ENCODE results near the gene ITGA2. TPM values are rescaled to one million over a fixed set of nuclear protein-coding genes. Genes with fewer than 3 reads are reported as not detected.
A peak's percentile ranks its signal among the peaks of the same experiment; 100 is the strongest.
"Not testable (repeated sequence)": the region's sequence is repeated elsewhere in the genome, so short reads cannot be mapped to it uniquely, and the experiment has no call there.

ITGA2 gene
- 23.4 and 29.0 TPM in 2 replicates for total RNA-seq (2014; rRNA removed; shearing (Covaris generic))

DNA sequence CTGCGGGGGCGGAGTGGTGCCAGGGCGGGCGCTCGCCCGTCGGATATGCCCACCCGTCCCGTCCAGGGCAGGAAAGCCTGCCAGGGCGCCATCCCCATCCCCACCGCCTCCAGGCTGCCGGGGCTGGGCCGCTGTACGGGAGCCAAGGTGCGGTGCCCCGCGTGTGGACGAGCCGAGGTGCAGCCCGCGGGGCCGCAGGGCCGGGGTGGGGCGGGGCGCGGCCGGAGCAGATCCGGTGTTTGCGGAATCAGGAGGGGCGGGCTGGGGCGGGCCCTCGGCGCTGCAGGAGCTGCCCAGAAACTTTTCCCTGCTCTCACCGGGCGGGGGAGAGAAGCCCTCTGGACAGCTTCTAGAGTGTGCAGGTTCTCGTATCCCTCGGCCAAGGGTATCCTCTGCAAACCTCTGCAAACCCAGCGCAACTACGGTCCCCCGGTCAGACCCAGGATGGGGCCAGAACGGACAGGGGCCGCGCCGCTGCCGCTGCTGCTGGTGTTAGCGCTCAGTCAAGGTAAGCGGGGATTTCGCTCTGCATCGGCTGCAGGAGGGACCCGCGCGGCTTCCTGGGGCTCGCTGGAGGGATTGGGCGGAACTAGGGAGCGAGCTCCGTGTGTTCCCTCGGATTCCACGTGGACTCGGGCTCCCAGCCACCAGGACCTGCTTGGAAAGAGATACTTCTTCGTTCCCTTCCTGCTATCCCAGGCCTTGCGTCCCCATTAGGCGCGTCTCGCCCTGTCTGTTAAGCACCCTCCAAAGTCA is at the start of gene ITGA2:
Gene ITGA2 (plus strand): TSS at position 328 of the 756 bp plus-strand sequence. CDS start 117 bp downstream, at position 445.
- peak; percentile 42 for DNase-seq (ENCODE audit: low spot score)

DNA sequence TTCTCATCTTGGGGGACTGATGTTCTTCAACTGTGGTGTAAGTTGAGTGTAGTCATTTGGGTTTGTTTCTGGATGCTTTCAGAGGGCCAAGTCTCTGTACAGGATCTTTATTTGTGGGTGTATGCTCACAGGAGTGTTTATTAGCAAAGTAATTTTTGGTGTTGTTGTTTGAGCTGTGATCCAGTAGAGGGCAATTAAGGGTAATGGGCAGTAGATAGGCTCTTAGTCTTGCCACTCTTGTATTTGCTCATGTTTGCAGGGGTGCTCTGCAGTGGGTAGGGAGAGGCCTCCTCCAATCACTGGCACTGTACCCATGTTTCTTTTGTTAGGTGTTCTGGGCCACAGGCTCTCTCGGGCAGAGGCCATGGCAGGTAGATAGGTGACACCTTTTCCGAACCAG is 45.9 kb upstream of the ITGA2 start:
- DNase-seq (ENCODE audit: low spot score): peak; percentile 18

DNA sequence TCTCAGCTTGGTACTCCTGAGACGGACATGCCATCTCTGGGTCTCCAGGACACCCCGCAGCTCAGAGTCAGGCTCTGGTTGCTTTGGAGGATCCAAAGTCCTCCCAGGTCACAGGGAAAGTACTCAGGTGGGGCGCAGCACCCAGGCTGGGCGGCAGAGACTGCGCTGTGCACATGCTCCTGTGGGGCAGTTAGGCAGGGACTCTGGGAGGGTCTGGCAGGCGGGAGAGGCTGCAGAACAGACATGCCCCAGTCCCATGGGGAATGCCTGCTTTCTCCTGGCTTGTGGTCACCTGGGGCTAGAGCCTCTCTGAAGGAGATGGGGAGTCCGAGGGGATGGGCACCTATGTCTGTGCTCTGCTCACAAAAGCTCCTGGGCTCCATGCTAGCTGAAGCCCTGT is 45.3 kb upstream of the ITGA2 start:
- no peak for DNase-seq (ENCODE audit: low spot score)

DNA sequence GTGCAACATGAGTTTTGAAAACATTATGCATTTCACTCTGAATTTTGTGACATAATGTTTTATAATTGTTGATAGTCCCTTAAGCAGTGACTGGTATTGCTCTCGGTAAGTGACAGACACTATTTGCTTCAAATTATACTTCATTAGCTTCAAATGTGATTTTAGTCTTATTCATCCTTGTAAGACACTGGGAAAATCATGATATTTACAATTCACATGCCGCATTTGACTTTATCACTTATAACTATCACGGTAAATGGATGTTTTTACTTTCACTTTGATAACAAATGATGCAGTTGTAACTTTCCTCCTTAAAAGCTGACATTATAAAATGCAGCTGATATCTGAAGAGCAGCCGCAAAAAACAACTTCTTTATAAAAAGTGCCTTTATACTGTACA is 44.1 kb upstream of the ITGA2 start:
- DNase-seq (ENCODE audit: low spot score): no peak

DNA sequence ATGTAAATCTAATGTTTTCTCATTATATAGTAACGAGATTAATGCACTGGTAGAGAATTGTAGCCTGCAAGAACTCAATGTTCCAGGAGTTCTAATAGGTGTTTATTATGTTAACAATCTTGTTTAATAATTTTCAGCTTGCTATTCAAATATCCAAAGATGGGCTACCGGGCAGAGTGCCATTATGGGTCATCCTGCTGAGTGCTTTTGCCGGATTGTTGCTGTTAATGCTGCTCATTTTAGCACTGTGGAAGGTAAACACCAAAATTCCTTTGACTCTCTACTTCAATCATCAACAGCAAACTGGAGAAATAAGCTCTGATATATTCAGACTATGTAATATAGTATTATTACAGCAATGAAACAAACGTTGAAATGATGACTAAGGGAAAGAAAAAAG is 41.9 kb upstream of the ITGA2 start:
- DNase-seq (ENCODE audit: low spot score): no peak

DNA sequence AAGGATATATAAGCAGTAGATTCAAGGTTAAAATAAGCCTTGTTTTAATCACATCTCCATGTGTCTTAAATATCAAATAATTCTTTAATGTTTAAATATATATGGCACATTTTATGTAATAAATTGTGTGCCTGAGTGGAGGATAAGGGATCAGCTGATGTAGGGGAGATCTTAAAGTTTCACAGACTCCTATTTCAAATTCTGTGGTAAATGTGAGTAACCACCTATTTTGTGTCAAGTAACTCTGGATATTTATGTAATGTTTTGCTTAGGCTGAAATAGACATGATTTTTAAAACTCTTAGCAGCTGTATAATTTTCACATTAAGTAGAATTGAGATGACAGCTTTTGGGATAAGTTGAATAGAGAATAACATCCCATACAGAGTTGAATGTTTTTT is 41.3 kb upstream of the ITGA2 start:
- DNase-seq (ENCODE audit: low spot score): no peak

DNA sequence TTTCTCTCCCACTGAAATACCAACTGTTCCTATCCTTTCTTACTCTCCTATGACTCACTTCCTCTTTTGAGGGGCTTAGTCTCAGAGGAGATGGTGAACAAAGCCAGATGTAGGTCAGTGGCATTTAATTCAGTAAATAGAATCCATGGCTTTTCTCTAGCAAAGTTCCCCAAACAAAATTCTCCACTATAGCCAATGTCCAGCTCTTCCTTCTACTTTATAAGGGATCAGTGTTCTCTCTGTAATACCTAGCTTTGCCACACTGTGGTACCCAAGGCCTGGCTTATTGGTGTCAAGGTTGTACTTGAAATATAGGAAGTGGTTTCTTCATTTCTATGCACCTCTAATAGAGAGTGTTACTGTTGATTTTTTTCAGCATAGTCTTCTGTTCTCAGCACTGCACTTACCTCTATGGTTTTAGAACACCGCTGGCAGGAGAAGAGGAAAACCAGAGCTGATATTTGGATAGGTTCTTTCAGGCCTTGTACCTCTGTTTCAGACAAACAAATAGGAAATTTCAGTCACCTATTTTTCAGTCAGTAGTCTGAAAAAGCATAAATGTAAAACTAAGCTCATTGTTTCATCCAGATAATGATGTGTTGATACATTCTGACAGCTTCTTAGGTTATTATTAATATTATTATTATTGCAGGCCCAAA is 40.6 kb upstream of the ITGA2 start:
- peak; percentile 86 for DNase-seq (ENCODE audit: low spot score)

DNA sequence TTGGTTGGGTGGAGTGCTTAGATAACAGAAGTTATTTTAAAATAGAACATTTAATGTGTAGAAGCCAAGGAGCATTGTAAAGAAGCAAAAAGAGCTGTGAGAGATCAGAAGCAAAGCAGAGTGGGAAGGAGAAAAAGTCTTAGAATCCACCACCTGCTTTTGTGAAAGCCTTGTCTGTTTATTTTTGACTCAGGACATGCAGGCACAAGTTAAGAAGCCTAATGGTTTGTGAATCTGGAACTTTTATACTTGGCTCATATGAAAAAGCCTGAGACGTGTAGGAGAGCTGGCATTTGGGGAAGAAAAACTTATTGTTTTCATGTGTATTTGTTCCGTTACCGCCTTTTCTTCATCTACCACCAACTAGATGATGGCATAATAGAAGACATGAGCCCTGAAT is 38.5 kb upstream of the ITGA2 start:
- no peak for DNase-seq (ENCODE audit: low spot score)

DNA sequence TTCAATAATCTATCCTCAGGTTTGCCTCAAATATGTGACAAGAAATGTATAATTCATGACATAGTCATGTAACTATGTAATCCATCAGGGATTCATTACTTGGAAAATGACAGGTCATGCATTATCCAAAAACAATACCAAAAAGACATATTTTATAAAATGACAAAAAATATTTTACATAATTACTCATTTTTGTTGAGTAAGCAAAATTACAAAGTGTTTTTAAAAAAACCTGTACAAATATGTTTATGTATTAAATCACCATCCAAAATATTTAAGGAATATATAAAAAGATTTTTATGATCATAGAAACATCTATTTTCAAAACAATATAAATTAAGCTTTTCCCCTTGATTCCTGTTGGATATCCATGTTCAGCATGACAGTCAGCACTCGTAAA is 36.7 kb upstream of the ITGA2 start:
- DNase-seq (ENCODE audit: low spot score): no peak

DNA sequence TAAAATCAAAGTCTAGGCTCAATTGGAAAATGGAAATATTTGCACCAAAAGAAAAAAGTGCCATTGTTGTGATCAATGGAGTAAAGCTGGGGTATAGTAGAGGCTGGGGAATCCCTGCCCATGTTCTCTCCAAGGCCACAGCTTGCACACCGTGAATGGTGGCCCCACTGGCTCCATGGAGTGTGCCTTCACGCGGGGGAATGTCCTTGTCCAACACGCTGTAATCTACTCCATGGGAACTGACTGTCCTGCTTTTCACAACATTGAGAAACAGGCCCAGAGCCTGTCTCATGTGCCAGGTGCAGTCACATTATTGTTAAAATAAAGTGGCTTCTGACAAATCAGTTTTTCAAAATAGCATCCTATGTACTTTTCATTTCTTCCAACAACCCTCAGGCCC is 33.1 kb upstream of the ITGA2 start:
- DNase-seq (ENCODE audit: low spot score): no peak

DNA sequence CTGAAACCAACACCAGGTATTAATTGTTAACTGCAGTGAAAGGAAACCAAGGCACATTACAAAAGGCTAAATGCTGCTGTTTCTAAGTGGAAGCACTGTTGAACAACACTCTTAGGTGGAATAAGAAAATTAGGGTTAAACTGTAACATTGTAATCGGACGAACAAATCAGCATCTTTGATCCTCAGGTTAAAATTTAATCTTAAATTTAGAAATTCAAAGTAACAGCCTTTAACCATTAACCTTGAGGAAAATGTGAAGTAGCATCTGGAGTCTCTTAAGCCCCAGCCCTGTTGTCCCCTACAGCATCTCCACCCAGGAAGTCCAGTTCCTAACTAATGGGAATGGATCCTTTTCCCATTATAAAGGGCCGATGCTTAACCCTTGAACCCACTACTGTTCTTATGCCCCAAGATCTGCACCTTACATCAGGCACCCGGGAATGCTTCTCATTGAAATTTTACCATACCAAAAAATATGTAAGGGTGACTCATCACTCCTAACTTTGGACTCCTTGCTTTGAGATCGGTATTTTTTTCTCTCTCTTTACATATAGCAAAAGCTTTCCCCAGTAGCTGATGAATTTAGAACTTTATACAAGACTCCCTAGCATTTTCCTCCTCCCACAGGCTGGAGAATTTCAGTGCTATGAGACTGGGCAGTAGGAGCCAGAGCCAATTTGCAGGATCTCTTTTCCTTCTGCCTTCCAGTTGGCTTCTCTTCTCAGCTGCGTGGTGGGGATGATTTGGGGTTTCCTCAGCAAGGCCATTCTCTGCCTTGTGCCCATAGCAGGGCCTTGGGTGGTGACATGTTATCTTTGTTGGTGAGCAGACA is 32.0 kb upstream of the ITGA2 start:
- DNase-seq (ENCODE audit: low spot score): no peak

DNA sequence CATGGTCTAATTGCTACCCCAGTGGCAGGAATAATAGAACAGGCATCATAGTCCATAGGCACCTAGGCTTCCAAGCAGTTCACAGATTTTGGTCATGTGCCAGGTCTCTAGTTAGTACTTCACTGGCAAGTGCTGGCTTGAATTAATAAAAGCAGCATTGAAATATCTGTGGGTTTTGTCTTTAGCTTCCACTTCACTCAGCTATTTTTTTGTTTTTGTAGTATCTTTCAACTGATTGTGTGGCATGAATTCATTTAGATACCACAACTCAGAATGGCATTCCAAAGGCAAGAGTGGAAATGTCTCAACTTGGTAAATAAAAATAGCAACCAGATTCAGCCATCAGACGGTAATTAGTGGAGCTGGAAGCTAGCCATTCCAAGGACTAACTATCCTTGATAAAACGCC is 27.9 kb upstream of the ITGA2 start:
- no peak for DNase-seq (ENCODE audit: low spot score)

DNA sequence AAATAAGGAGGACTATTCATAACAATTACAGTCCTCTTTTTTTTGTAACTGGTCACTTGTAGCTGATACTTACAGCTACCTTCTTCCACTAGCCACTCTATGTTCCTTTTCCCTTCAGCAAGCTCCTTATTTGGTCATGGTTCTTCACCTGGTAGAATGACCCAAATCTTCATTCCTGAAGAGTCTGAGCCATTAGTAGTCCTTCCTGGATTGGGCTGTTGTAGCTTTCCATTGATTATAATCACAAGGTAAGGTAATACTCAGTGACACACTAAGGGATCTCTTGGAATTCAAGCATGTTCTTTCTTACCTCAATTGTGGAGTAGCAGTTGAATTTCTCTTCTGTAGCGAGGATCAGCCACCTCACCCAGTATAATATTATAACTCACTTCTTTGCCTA is 25.5 kb upstream of the ITGA2 start:
- no peak for DNase-seq (ENCODE audit: low spot score)

DNA sequence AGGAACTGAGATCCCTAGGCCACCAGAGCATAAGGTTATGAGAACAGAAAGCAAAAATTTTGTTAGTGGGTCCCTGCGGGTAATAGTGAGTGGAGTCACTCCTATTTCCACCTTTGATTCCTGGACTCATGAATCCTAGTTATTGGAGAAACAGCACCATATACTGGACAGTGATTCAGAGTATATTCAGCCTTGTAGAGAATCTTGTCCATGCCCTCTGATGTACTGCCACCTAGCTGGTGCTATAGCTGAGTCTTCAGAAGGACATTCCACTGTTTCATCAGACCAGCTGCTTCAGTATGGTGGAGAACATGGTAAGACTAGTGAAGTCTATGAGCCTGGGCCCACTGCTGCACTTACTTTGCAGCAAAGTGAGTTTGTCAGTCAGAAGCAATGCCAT is 25.0 kb upstream of the ITGA2 start:
- DNase-seq (ENCODE audit: low spot score): peak; percentile 22

DNA sequence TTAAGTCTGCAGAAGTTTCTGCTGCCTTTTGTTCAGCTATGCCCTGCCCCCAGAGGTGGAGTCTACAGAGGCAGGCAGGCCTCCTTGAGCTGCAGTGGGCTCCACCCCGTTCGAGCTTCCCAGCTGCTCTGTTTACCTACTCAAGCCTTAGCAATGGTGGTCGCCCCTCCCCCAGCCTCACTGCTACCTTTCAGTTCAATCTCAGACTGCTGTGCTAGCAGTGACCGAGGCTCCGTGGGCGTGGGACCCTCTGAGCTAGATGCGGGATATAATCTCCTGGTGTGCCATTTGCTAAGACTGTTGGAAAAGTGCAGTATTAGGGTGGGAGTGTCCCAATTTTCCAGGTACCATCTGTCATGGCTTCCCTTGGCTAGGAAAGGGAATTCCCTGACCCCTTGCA is 13.0 kb upstream of the ITGA2 start:
- not testable (repeated sequence) for DNase-seq (ENCODE audit: low spot score)

DNA sequence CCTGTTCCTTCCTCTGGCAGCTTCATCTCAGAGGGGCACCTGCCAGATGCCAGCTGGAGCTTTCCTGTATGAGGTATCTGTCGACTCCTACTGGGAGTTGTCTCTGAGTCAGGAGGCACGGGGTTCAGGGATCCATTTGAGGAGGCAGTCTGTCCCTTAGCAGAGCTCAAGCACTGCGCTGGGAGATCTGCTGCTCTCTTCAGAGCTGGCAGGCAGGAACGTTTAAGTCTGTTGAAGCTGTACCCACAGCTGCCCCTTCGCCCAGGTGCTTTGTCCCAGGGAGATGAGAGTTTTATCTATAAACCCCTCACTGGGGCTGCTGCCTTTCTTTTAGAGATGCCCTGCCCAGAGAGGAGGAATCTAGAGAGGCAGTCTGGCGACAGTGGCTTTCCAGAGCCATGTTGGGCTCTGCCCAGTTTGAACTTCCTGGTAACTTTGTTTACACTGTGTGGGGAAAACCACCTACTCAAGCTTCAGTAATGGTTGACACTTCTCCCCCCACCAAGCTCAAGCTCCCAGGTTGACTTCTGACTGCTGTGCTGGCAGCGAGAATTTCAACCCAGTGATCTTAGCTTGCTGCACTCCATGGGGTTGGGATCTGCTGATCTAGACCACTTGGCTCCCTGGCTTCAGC is 11.8 kb upstream of the ITGA2 start:
- DNase-seq (ENCODE audit: low spot score): no peak

DNA sequence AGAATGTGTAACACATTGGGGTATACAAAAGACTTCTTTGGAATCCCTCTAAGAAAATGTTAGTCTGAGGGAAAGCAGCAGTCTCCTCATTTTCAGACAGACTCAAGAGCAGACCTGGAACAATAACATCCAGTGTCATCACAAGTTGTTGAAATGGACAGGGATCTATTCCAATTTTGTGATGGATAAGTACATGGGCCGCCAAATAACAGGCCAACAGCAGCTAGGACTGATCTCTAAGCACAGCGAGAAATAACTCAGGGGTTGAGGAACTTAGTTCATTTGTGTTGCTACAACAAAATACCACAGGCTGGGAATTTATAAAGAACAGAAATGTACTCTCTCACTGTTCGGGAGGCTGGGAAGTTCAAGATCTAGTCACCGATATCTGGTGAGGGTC is 7.6 kb upstream of the ITGA2 start:
- DNase-seq (ENCODE audit: low spot score): no peak

DNA sequence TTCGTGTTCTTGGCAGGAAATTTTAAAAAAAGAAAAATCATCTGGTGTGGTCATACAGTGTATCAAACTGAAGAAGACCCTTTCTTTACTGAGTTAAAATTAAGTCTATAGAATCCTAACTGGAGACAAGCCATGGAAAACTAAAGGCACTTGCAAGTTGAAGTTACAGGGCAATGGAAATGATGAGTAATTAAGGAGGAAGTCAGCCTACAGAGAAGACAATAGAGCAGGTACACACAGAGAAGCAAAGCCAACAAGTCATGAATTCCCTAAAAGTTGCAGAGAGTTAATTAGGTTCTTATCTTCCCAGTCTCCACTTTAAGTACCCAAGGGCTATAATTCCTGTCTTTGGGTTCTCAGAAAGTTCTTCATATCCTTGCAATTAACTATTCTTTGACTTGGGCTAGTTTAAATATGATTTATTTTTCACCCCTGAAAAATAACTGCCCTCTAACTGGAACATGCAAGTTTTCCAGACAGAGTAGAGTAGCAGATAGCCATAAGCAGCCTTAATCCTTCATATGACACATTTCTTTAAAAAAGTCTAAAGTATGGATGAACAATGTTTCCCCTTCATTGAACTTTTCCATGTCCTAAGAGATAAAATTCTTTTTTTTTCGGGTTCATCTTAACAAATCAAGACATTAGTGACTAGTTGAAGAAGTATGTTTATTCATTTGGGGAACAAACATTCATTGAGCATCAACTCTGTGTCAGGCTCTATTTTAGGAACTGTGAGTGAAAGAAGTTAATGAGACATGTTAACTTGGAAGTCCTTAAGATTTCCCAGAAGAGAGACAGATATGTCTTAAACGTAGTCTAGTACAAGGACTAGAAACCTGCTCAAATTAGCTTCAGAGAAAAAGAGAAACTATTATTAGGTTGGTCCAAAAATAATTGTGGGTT is 5.2 kb upstream of the ITGA2 start:
- DNase-seq (ENCODE audit: low spot score): no peak

DNA sequence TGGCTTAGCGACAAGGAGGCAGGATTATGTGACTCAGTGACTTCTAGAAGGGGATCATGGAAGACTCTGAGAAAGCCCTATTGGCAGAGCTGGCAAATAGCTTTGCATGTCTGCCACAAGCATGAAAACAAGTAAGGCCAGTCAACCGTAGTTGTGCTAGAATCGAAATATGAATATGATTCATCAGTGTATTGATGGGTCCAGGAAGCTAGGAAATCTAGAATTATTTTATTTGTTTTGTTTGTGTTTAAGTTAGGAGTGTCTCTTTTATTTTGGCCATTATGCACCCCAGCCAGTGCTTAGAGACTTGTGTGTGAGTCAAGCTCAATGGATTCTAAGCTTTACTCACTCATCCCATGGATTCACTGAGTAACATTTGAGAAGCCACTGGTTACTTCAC is 3.8 kb upstream of the ITGA2 start:
- no peak for DNase-seq (ENCODE audit: low spot score)

DNA sequence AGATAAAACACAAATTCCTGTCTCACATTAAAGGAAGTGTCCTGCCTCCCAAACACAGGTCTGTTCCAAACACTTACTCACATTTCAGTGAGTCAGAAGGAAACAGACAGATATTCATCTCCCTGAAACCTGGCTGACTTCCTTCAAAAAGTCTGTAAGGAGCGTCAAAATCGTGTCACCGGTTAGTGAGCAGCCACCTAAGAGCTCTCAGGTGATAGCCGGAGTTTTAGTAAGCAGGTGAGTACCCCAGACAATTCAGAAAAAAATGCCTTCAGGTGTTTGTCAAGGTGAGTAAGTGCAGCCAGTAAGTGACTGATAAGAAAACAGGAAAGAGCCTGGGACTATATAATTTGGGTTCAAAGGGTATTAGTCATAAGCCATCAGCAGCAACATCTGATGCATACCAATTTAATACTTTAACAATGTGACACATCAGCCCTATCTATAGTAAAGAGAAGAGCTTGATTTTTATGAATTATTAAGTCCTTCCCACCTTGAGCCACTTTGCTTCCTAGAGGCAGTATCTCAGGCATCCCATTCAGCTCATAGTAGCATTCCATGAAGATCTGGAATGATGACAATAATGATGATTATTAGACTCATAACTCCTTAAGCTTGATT is 1.3 kb upstream of the ITGA2 start:
- peak; percentile 21 for DNase-seq (ENCODE audit: low spot score)
